Heart right ventricle (tissue), 16 donors: Measurements from ENCODE around the gene ING2. TPM values are rescaled to one million over a fixed set of nuclear protein-coding genes. Genes with fewer than 3 reads are reported as not detected.

Experiments
- ATAC-seq, 8 donors: fragments of 200-7000 bp; cut with Tn5 transposase; one replicate each; pipeline ENCODE4 v1.9.1; 2020; ENCODE audit warnings: mild to moderate bottlenecking in 8 of 8, moderate library complexity in 8 of 8, moderate number of reproducible peaks in 1 of 8
- DNase-seq, 2 donors: peaks; one replicate each; pipeline ENCODE4 v3.0.0-alpha.2; 2020
- H3K27ac ChIP-seq, 10 donors: fragments of 200-600 bp; sonication (generic) in 2 of 10; one replicate each; pipeline versions ENCODE4 v1.5.0 to v1.8.0; 2020 to 2022; ENCODE audit warnings: mild to moderate bottlenecking in 3 of 10
- H3K27me3 ChIP-seq, 7 donors: fragments of 200-600 bp; one replicate each; pipeline ENCODE4 v1.8.0; 2021 to 2022; ENCODE audit warnings: mild to moderate bottlenecking in 2 of 7
- H3K36me3 ChIP-seq, 9 donors: fragments of 200-600 bp; sonication (generic) in 1 of 9; one replicate each; pipeline versions ENCODE4 v1.5.0 to v1.8.0; 2020 to 2022; ENCODE audit warnings: mild to moderate bottlenecking in 2 of 9
- H3K4me1 ChIP-seq, 9 donors: fragments of 200-600 bp; sonication (generic) in 1 of 9; one replicate each; pipeline versions ENCODE4 v1.5.0 to v1.8.0; 2020 to 2022; ENCODE audit warnings: mild to moderate bottlenecking in 4 of 9
- H3K4me3 ChIP-seq, 10 donors: fragments of 200-600 bp; sonication (generic) in 2 of 10; one replicate each; pipeline versions ENCODE4 v1.5.0 to v1.8.0; 2020 to 2022; ENCODE audit warnings: mild to moderate bottlenecking in 7 of 10, moderate library complexity in 2 of 10
- H3K9me3 ChIP-seq, 11 donors: fragments of 200-600 bp in 10 of 11; sonication (generic) in 2 of 11; one replicate each; pipeline versions ENCODE4 v1.5.0 to v1.8.0; 2013 to 2022; ENCODE audit warnings: mild to moderate bottlenecking in 2 of 11, control low read depth in 1 of 11, moderate library complexity in 1 of 11
- CTCF ChIP-seq, 9 donors: fragments of 200-600 bp; sonication (generic) in 2 of 9; IDR thresholded peaks; one replicate each; pipeline versions ENCODE4 v1.5.0 to v1.8.0; 2021 to 2022; ENCODE audit warnings: antibody characterized with exemption in 9 of 9, mild to moderate bottlenecking in 5 of 9, moderate library complexity in 1 of 9
- WGBS, 2 donors: extraction: QIAGEN DNeasy Blood & Tissue Kit; methylation state at CpG; one replicate each; pipeline ENCODE4 v1.1.7; 2013; ENCODE audit warnings: inconsistent platforms in 1 of 2; 5-methylcytosine and 5-hydroxymethylcytosine counted together
- intact Hi-C, 10 donors: fragments of 100-400 bp; cut with DNase I; formaldehyde crosslinking; loops; one replicate each; pipeline versions ENCODE4 v1.11.1 to v1.14.2; 2022
- polyA plus RNA-seq, 2 donors: library from polyadenylated mRNA; stranded (reverse); fragments of 200-250 nt; gene quantifications; one replicate each; pipeline ENCODE4 v1.2.3, GENCODE V29; 2013
- total RNA-seq, 10 donors: library from RNA; stranded (reverse); fragmentation: NEBNext Ultra II Directional in 3 of 10; extraction: Animal tissue kit (Norgen Biotek cat#: 25700) in 3 of 10; gene quantifications; one replicate each; pipeline versions ENCODE4 v1.2.1 to v1.2.4, GENCODE V29; 2021 to 2023
- donor health status: Arrhythmogenic right ventricular cardiomyopathy.
- donor health status: ischemic (EF 13 %, LVEDD 7.1; RV severe dilation, severe dysfunction).
- donor health status: healthy with polysubstance abuse.
- donor health status: DM: no; HTN: yes; CAD: no.
- donor health status: DM: no; HTN: no; CAD: no.
- donor health status: ischemic (EF 25% LVEDD 6.9; RV normal size, moderate dysfunction).
- donor health status: ischemic (EF 25% LVEDD 5.7; RV mildly dilated, moderate dysfunction).
- donor health status: healthy.
- donor health status: DM: yes; HTN: yes; CAD: no.
- donor health status: Ischemic cardiomyopathy.
- donor health status: ischemic (EF 35%, LVEDD 5.7; RV mildly dilated, moderate dysfunction).
- donor health status: nonischemic (EF 11% LVEDD 7.7; RV severe dilation, severe dysfunction).
- donor health status: DM: yes; HTN: yes; CAD: no.
- donor health status: PGD.
- donor health status: ischemic (EF 29% LVEDD 5.4; RV normal size, mild dysfunction).
- donor health status: nonischemic (EF 23%, LVEDD 6.1; RV moderate dilation, normal function).

ING2 gene
- total and polyA plus RNA-seq, 12 donors = 1.7 to 8.6 (median 5.2) TPM

- TF ChIP-seq CTCF (IDR thresholded peaks at IDR 0.05) = no peak
- 80 to 82% methylated on average over 6 of the region's 6 CpGs for WGBS, 2 donors
- no peaks in the 10 kb centered on the region for H3K9me3 ChIP-seq
- no peak for ATAC-seq
- H3K36me3 ChIP-seq = no peaks in the 10 kb centered on the region
- intact Hi-C loops = no loop called here
- H3K4me1 ChIP-seq = no peaks in the 10 kb centered on the region
- no peak for DNase-seq
- peaks cover 0 to 18% (median 0%) of the 10 kb centered on the region in 7 donors for H3K27me3 ChIP-seq
- no peak overlapping the region for H3K27ac ChIP-seq
- no peak overlapping the region for H3K4me3 ChIP-seq
These were observed 49.5 kb downstream of the ING2 start for GRCh38 chr4:183554346-183554686.

- DNase-seq = no peak
- Histone ChIP-seq H3K9me3 (no peaks in the 10 kb centered on the region), H3K4me1 (no peaks in the 10 kb centered on the region), H3K27ac (no peak overlapping the region), H3K36me3 (no peaks in the 10 kb centered on the region), H3K4me3 (no peak overlapping the region), H3K27me3 (peaks cover 0 to 14% (median 0%) of the 10 kb centered on the region in 7 donors)
- TF ChIP-seq CTCF (IDR thresholded peaks at IDR 0.05) = no peak
- ATAC-seq = no peak
- WGBS, 2 donors = 70 to 72% methylated on average over 8 of the region's 8 CpGs
- intact Hi-C loops = no loop called here
These were observed 50.2 kb downstream of the ING2 start for GRCh38 chr4:183554878-183555585.

GRCh38 chr4:183556947-183557346 is 52.1 kb downstream of the ING2 start:
- Histone ChIP-seq H3K36me3 (no peaks in the 10 kb centered on the region), H3K27ac (no peak overlapping the region), H3K27me3 (peaks cover 0 to 6% (median 0%) of the 10 kb centered on the region in 7 donors), H3K9me3 (no peaks in the 10 kb centered on the region), H3K4me1 (no peaks in the 10 kb centered on the region), H3K4me3 (no peak overlapping the region)
- ATAC-seq = no peak
- no peak for TF ChIP-seq CTCF (IDR thresholded peaks at IDR 0.05)
- WGBS, 2 donors = 77 to 79% methylated on average over 3 of the region's 3 CpGs
- intact Hi-C loops = loop anchor here in 1 of 10 donors (2.0 kb wide), 1 partner anchor 24 kb away; no protein-coding TSS in a partner anchor
- no peak for DNase-seq

- ATAC-seq (no peak), DNase-seq (no peak)
- H3K4me1 ChIP-seq = no peaks in the 10 kb centered on the region
- WGBS, 2 donors = 91 to 93% methylated on average over 6 of the region's 6 CpGs
- H3K27me3 ChIP-seq = peaks cover 0 to 5% (median 0%) of the 10 kb centered on the region in 7 donors
- no peak overlapping the region for H3K4me3 ChIP-seq
- H3K36me3 ChIP-seq = no peaks in the 10 kb centered on the region
- H3K9me3 ChIP-seq = no peaks in the 10 kb centered on the region
- intact Hi-C loops = loop anchor here in 1 of 10 donors (2.0 kb wide), 1 partner anchor 23 kb away; no protein-coding TSS in a partner anchor
- no peak for TF ChIP-seq CTCF (IDR thresholded peaks at IDR 0.05)
- no peak overlapping the region for H3K27ac ChIP-seq
These were observed 52.8 kb downstream of the ING2 start for GRCh38 chr4:183557611-183558010.
